ENCODE results near the gene TSPAN14.

DNA sequence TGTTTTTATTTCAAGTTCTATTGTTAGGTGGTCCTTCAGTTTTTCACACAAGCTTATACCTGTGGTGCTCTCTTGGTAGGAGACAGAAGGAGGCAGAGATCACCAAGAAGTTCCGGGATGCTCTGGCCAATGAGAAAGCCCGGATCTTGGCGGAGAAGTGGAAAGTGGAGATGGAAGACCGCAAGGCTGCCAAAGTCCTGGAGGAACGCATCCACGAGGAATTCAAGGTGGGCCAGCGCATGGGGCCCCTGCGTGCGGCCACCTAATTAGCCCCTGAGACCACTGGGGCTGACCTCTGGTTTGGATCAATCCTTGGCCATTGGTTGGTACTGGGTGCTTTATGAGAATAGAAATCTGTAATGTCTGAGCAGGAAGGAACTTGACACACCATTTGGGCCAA lies 117.2 kb downstream of the TSPAN14 start:
- no peak for TF ChIP-seq CTCF (conservative IDR thresholded peaks at IDR 0.05; ENCODE audit: low read depth, low read length)
- TF ChIP-seq EZH2 (IDR thresholded peaks at IDR 0.05; ENCODE audit: low read length, unreplicated experiment) = no peak

Measured in PC-3 (cell line).